HepG2 (cell line): ENCODE measurements around the gene SH3YL1. TPM values are rescaled to one million over a fixed set of nuclear protein-coding genes. Genes with fewer than 3 reads are reported as not detected.

ENCODE experiments used
- AKAP8 ChIP-seq: sonication (generic); formaldehyde crosslinking; IDR thresholded peaks from 2 replicates; pipeline ENCODE4 v1.5.1; 2020; ENCODE audit warnings: mild to moderate bottlenecking, missing genetic modification reagents
- DNMT3B ChIP-seq: conservative IDR thresholded peaks from 2 replicates; pipeline ENCODE4 v1.6.1; 2016; ENCODE audit warnings: missing biosample characterization, control low read depth
- FOXA1 ChIP-seq, 2 experiments: fragments of 450-650 bp in 1 of 2; sonication (generic) in 1 of 2; formaldehyde crosslinking in 1 of 2; IDR thresholded peaks; 2 replicates each; pipeline versions ENCODE4 v1.4.0 to v1.6.1; 2016 to 2020; ENCODE audit warnings: missing genetic modification reagents in 1 of 2
- GATA4 ChIP-seq: sonication (generic); IDR thresholded peaks from 2 replicates; pipeline ENCODE4 v1.6.1; 2016; ENCODE audit warnings: antibody characterized with exemption, low read depth, borderline replicate concordance
- HDAC6 ChIP-seq: fragments of 200-600 bp; sonication (generic); IDR thresholded peaks from 2 replicates; pipeline ENCODE4 v1.7.0; 2017; ENCODE audit warnings: mild to moderate bottlenecking, antibody characterized with exemption, low read length, low read depth
- HIC2 ChIP-seq: sonication (generic); formaldehyde crosslinking; IDR thresholded peaks from 2 replicates; pipeline ENCODE4 v1.9.0; 2022; ENCODE audit warnings: low read depth, missing genetic modification reagents
- HMGXB4 ChIP-seq, 2 experiments: sonication (generic) in 1 of 2; formaldehyde crosslinking in 1 of 2; IDR thresholded peaks; 2 replicates each; pipeline versions ENCODE4 v1.4.0 to v1.6.1; 2018 to 2020; ENCODE audit warnings: missing genetic modification reagents in 2 of 2, borderline replicate concordance in 1 of 2, low read depth in 1 of 2, mild to moderate bottlenecking in 1 of 2, missing biosample characterization in 1 of 2
- MEIS1 ChIP-seq: sonication (generic); formaldehyde crosslinking; IDR thresholded peaks from 2 replicates; pipeline ENCODE4 v1.9.0; 2021; ENCODE audit warnings: mild to moderate bottlenecking, missing genetic modification reagents, moderate library complexity, borderline replicate concordance
- MTA1 ChIP-seq: sonication (generic); formaldehyde crosslinking; IDR thresholded peaks from 2 replicates; pipeline ENCODE4 v1.4.0; 2020; ENCODE audit warnings: missing genetic modification reagents, mild to moderate bottlenecking, borderline replicate concordance
- NAIF1 ChIP-seq: sonication (generic); formaldehyde crosslinking; IDR thresholded peaks from 2 replicates; pipeline ENCODE4 v1.5.0; 2020; ENCODE audit warnings: mild to moderate bottlenecking, missing genetic modification reagents, borderline replicate concordance
- PATZ1 ChIP-seq: sonication (generic); formaldehyde crosslinking; IDR thresholded peaks from 2 replicates; pipeline ENCODE4 v1.4.0; 2020; ENCODE audit warnings: missing genetic modification reagents
- PCBP2 ChIP-seq: fragments of 200-400 bp; formaldehyde crosslinking; optimal IDR thresholded peaks from 2 replicates; pipeline ENCODE3; 2018; ENCODE audit warnings: low read length, low read depth; ENCODE audit not compliant: poor library complexity, severe bottlenecking
- RXRB ChIP-seq: IDR thresholded peaks from 2 replicates; pipeline ENCODE4 v1.6.1; 2016; ENCODE audit warnings: borderline replicate concordance, missing genetic modification reagents, missing compliant biosample characterization
- SATB2 ChIP-seq: sonication (generic); formaldehyde crosslinking; IDR thresholded peaks from 2 replicates; pipeline ENCODE4 v1.5.0; 2020; ENCODE audit warnings: missing genetic modification reagents
- SKI ChIP-seq: fragments of 450-650 bp; IDR thresholded peaks from one replicate; pipeline ENCODE4 v1.6.1; 2018; ENCODE audit warnings: mild to moderate bottlenecking; ENCODE audit not compliant: partially characterized antibody
- SOX5 ChIP-seq: IDR thresholded peaks from 2 replicates; pipeline ENCODE4 v1.6.1; 2016; ENCODE audit warnings: borderline replicate concordance
- SP4 ChIP-seq: sonication (generic); formaldehyde crosslinking; IDR thresholded peaks from 2 replicates; pipeline ENCODE4 v1.8.1; 2023; ENCODE audit warnings: mild to moderate bottlenecking, missing genetic modification reagents
- ZBTB20 ChIP-seq: sonication (generic); formaldehyde crosslinking; IDR thresholded peaks from 2 replicates; pipeline ENCODE4 v1.8.1; 2023; ENCODE audit warnings: missing genetic modification reagents, low read depth, mild to moderate bottlenecking, borderline replicate concordance
- ZNF329 ChIP-seq: sonication (generic); formaldehyde crosslinking; IDR thresholded peaks from 2 replicates; pipeline ENCODE4 v1.9.0; 2021; ENCODE audit warnings: low read depth, mild to moderate bottlenecking, missing genetic modification reagents
- ZNF564 ChIP-seq: sonication (generic); formaldehyde crosslinking; IDR thresholded peaks from 2 replicates; pipeline ENCODE4 v1.8.1; 2023; ENCODE audit warnings: mild to moderate bottlenecking, missing genetic modification reagents
- ZNF567 ChIP-seq: sonication (generic); formaldehyde crosslinking; IDR thresholded peaks from 2 replicates; pipeline ENCODE4 v1.8.1; 2023; ENCODE audit warnings: mild to moderate bottlenecking, missing genetic modification reagents, borderline replicate concordance
- ZSCAN21 ChIP-seq: sonication (generic); formaldehyde crosslinking; IDR thresholded peaks from 2 replicates; pipeline ENCODE4 v1.8.0; 2022; ENCODE audit warnings: mild to moderate bottlenecking, missing genetic modification reagents, moderate library complexity, borderline replicate concordance
- polyA plus RNA-seq, 8 experiments: library from polyadenylated mRNA; depleted of rRNA in 3 of 8; stranded (reverse) in 7 of 8; unstranded in 1 of 8; fragments of >200 nt; fragmentation: Illumina TruSeq in 4 of 8; extraction: Trizol in 4 of 8; gene quantifications; 2 replicates each; pipeline versions ENCODE4 v1.2.1 to v1.2.3, GENCODE V29; 2011 to 2016; ENCODE audit warnings: low read depth in 4 of 8, missing spikeins in 1 of 8, mixed read lengths in 1 of 8; ENCODE audit not compliant: insufficient read depth in 1 of 8
- total RNA-seq, 5 experiments: library from RNA; depleted of rRNA; stranded (reverse); fragments of >200 nt; fragmentation: Illumina TruSeq; extraction: Trizol; gene quantifications; 2 replicates each; pipeline ENCODE4 v1.2.3, GENCODE V29; 2016; ENCODE audit warnings: low read depth in 1 of 5

SH3YL1 gene
- total and polyA plus RNA-seq, 2 of the 13 experiments (the other 11 are each of a cell fraction or from before 2014, with no cell fraction given), result 13.0 to 48.2 TPM

DNA sequence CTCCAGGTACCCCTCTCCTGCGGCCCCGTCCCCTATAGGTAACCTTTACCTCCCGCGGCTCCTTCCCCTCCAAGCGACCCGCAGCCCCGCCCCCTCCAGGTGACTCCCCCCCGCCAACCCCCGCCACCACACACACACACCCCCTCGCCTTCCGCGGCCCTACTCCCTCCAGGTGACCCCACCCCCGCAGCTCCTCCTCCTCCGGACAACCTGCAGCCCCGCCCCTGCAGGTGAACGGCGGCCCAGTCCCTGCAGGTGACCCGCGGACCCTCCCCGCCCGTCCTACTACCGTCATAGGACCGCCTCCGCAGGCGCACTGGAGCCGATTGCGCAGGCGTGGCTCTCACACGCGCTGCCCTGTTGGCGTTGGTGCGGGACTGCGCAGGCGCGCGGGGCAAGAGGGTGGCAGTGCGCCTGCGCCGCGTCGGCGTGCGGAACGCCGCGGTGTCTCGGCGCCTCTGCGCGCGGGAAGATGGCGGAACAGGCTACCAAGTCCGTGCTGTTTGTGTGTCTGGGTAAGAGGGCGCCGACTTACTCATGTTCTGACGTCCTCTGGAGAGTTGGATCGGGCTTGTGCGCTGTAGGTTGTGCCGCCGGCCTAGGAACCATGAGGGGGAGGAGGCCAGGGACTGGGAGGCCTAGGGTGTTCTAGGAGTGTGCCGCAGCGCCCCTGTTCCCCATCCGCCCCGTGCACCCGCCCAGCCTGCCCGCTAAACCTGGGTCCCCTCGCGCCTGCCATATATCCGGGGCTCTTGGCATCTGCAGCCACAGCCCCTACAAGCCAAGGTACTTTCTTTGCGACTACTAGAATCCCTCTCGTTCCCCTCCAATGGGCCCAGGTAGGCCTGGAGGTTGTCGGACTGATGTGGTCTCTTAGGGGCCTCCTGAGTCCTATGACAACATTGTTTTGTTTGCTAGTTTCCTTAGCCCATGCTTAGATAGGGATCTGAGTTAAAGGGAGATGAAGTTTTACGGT lies 949 bp upstream of the SH3YL1 start, which contains the start of gene ACP1 (continued):
- TF ChIP-seq SOX5 (peak; percentile 8; the same call in 1 of the 2 replicates), RXRB (CRISPR knock-in tag) (0 out of 2 replicates have a peak, but pooled peaks have one; percentile 31), MEIS1 (CRISPR knock-in tag) (peak; percentile 29; the same call in 1 of the 2 replicates), PCBP2 (no peak), AKAP8 (CRISPR knock-in tag) (no peak), ZNF567 (CRISPR knock-in tag) (0 out of 2 replicates have a peak, but pooled peaks have one; percentile 59), PATZ1 (CRISPR knock-in tag) (peak; percentile 68), SKI (peak; percentile 71), NAIF1 (CRISPR knock-in tag) (peak; percentile 79; the same call in 1 of the 2 replicates), HMGXB4 (CRISPR knock-in tag; IDR thresholded peaks at IDR 0.05; ENCODE audit: borderline replicate concordance in 1 of 2, low read depth in 1 of 2) (peak; percentile 78 to 86), HDAC6 (no peak), ZNF329 (CRISPR knock-in tag) (peak; percentile 64; the same call in 1 of the 2 replicates), SATB2 (CRISPR knock-in tag) (no peak), HIC2 (CRISPR knock-in tag) (peak; percentile 66), DNMT3B (peak; percentile 88; the same call in 1 of the 2 replicates), GATA4 (peak; percentile 70; the same call in 1 of the 2 replicates), FOXA1 (IDR thresholded peaks at IDR 0.05) (no peak), FOXA1 (CRISPR knock-in tag; IDR thresholded peaks at IDR 0.05) (peak; percentile 31; the same call in 1 of the 2 replicates), ZNF564 (no peak), ZBTB20 (CRISPR knock-in tag) (peak; percentile 57; the same call in 1 of the 2 replicates), SP4 (CRISPR knock-in tag) (peak; percentile 79), ZSCAN21 (CRISPR knock-in tag) (peak; percentile 65; the same call in 1 of the 2 replicates), MTA1 (CRISPR knock-in tag) (0 out of 2 replicates have a peak, but pooled peaks have one; percentile 8)
